IMR-90 (cell line): ENCODE measurements around the gene FRMPD3. TPM values are rescaled to one million over a fixed set of nuclear protein-coding genes. Genes with fewer than 3 reads are reported as not detected.

Source experiments
- ATAC-seq: fragments of 200-7000 bp; cut with Tn5 transposase; 2 replicates; pipeline ENCODE4 v1.9.1; 2020; ENCODE audit warnings: low read depth, mild to moderate bottlenecking, moderate library complexity
- BruUV-seq: library from RNA; stranded (reverse); fragments of 400-500 nt; replicated peaks from 2 replicates; lab custom pipeline; 2021; lab: Mats Ljungman, UMichigan
- CTCF ChIA-PET: fragments of 300-600 bp; formaldehyde crosslinking; extraction: SDS; loops from one replicate; lab custom pipeline; 2021; ENCODE audit warnings: antibody characterized with exemption; lab: Yijun Ruan, JAX
- POLR2A ChIA-PET: fragments of 300-600 bp; sonication (Branson Sonifier 250); formaldehyde crosslinking; loops from one replicate; lab custom pipeline; 2022; ENCODE audit warnings: antibody characterized with exemption; ENCODE audit not compliant: unreplicated experiment; lab: Charles Lee
- DNase-seq: peaks from one replicate; pipeline ENCODE4 v3.0.0; 2013
- H2AFZ ChIP-seq: replicated peaks from 2 replicates; pipeline ENCODE3; 2013; ENCODE audit warnings: low read length, mild to moderate bottlenecking; ENCODE audit not compliant: poor library complexity
- H2AK5ac ChIP-seq: 2 replicates; pipeline ENCODE4 v1.6.1; 2013; ENCODE audit warnings: low read depth, low read length, inconsistent platforms
- H2AK9ac ChIP-seq: replicated peaks from 2 replicates; pipeline ENCODE3; 2013; ENCODE audit warnings: mild to moderate bottlenecking, low read depth, low read length, moderate library complexity; ENCODE audit not compliant: poor library complexity
- H2BK120ac ChIP-seq: 2 replicates; pipeline ENCODE4 v1.6.1; 2013; ENCODE audit warnings: low read depth, low read length, inconsistent platforms
- H2BK15ac ChIP-seq: 3 replicates; pipeline ENCODE4 v1.6.1; 2013; ENCODE audit warnings: low read depth, low read length, inconsistent platforms
- H2BK20ac ChIP-seq: 2 replicates; pipeline ENCODE4 v1.6.1; 2013; ENCODE audit warnings: low read depth, mild to moderate bottlenecking, inconsistent platforms, low read length, moderate library complexity
- H2BK5ac ChIP-seq: 2 replicates; pipeline ENCODE4 v1.6.1; 2013; ENCODE audit warnings: mild to moderate bottlenecking, low read depth, low read length, inconsistent platforms; ENCODE audit not compliant: poor library complexity, severe bottlenecking
- H3K14ac ChIP-seq: replicated peaks from 2 replicates; pipeline ENCODE4 v1.6.1; 2013; ENCODE audit warnings: low read depth, low read length, inconsistent platforms
- H3K18ac ChIP-seq: 2 replicates; pipeline ENCODE4 v1.6.1; 2013; ENCODE audit warnings: low read depth, low read length, control low read depth
- H3K23ac ChIP-seq: 2 replicates; pipeline ENCODE4 v1.6.1; 2013; ENCODE audit warnings: low read depth, low read length, inconsistent platforms
- H3K27ac ChIP-seq: 2 replicates; pipeline ENCODE4 v1.5.1; 2013; ENCODE audit warnings: mild to moderate bottlenecking, control low read depth, low read length; ENCODE audit not compliant: insufficient read depth
- H3K27me3 ChIP-seq: 2 replicates; pipeline ENCODE4 v1.6.1; 2013; ENCODE audit warnings: low read length; ENCODE audit not compliant: control insufficient read depth, insufficient read depth
- H3K36me3 ChIP-seq: 2 replicates; pipeline ENCODE4 v1.6.1; 2013; ENCODE audit warnings: low read length, mixed read lengths; ENCODE audit not compliant: control insufficient read depth, insufficient read depth
- H3K4ac ChIP-seq: 2 replicates; pipeline ENCODE4 v1.6.1; 2013; ENCODE audit warnings: low read depth, low read length, inconsistent platforms
- H3K4me1 ChIP-seq: 2 replicates; pipeline ENCODE4 v1.6.1; 2013; ENCODE audit warnings: low read length, mixed read lengths; ENCODE audit not compliant: control insufficient read depth, insufficient read depth
- H3K4me2 ChIP-seq: 2 replicates; pipeline ENCODE4 v1.6.1; 2013; ENCODE audit warnings: low read depth, mild to moderate bottlenecking, control low read depth, low read length, moderate library complexity
- H3K4me3 ChIP-seq: 2 replicates; pipeline ENCODE4 v1.5.1; 2013; ENCODE audit warnings: low read depth, mild to moderate bottlenecking, control low read depth, low read length, moderate library complexity; ENCODE audit not compliant: insufficient read depth
- H3K56ac ChIP-seq: 2 replicates; pipeline ENCODE4 v1.6.1; 2013; ENCODE audit warnings: low read length, inconsistent platforms; ENCODE audit not compliant: insufficient read depth; ENCODE audit errors: extremely low read depth
- H3K79me1 ChIP-seq, 2 experiments: 2 replicates each; pipeline ENCODE4 v1.6.1; 2013; ENCODE audit warnings: low read length in 2 of 2, inconsistent platforms in 1 of 2, low read depth in 1 of 2
- H3K9ac ChIP-seq: 2 replicates; pipeline ENCODE4 v1.6.1; 2013; ENCODE audit warnings: low read depth, low read length, control low read depth
- H3K9me1 ChIP-seq: 2 replicates; pipeline ENCODE4 v1.6.1; 2013; ENCODE audit warnings: low read length, inconsistent platforms; ENCODE audit not compliant: insufficient read depth
- H3K9me3 ChIP-seq: 2 replicates; pipeline ENCODE4 v1.6.1; 2013; ENCODE audit warnings: low read length; ENCODE audit not compliant: control insufficient read depth, insufficient read depth
- H4K20me1 ChIP-seq: 2 replicates; pipeline ENCODE4 v1.6.1; 2013; ENCODE audit warnings: low read length, inconsistent platforms; ENCODE audit not compliant: insufficient read depth
- H4K5ac ChIP-seq: 2 replicates; pipeline ENCODE4 v1.6.1; 2013; ENCODE audit warnings: mild to moderate bottlenecking, low read depth, low read length, control low read depth
- H4K8ac ChIP-seq, 2 experiments: 2 replicates each; pipeline ENCODE4 v1.6.1; 2013; ENCODE audit warnings: low read depth in 2 of 2, low read length in 2 of 2, control low read depth in 1 of 2, inconsistent platforms in 1 of 2
- H4K91ac ChIP-seq: 2 replicates; pipeline ENCODE4 v1.6.1; 2013; ENCODE audit warnings: low read depth, low read length, inconsistent platforms; ENCODE audit not compliant: insufficient read depth
- MAFK ChIP-seq: IDR thresholded peaks from 2 replicates; pipeline ENCODE4 v1.6.1; 2012; ENCODE audit warnings: low read depth, low read length, improper control_type of control experiment
- NFE2L2 ChIP-seq: fragments of 150-350 bp; IDR thresholded peaks from 2 replicates; pipeline ENCODE4 v1.6.1; 2016; ENCODE audit warnings: low read depth, mild to moderate bottlenecking, low read length
- WGBS, 2 experiments: methylation state at CpG; one replicate each; pipeline versions ENCODE4 v1.1.5 to v1.1.7; 2013; ENCODE audit warnings: missing lambda C conversion rate in 2 of 2; ENCODE audit not compliant: insufficient read length in 1 of 2; ENCODE audit errors: extremely low coverage in 2 of 2; 5-methylcytosine and 5-hydroxymethylcytosine counted together
- dilution Hi-C: fragments of 300-500 bp; cut with HindIII; formaldehyde crosslinking; loops from one replicate; pipeline ENCODE4 v1.14.3; 2018; ENCODE audit warnings: low sequenced_read_pairs; ENCODE audit not compliant: unreplicated experiment
- in situ Hi-C: fragments of 300-500 bp; cut with MboI; formaldehyde crosslinking; loops from 3 replicates; pipeline ENCODE4 v1.14.3; 2019; ENCODE audit warnings: low sequenced_read_pairs, inconsistent platforms, mixed read lengths
- intact Hi-C: fragments of 100-400 bp; cut with micrococcal nuclease; formaldehyde crosslinking; loops from 2 replicates; pipeline ENCODE4 v1.10.0; 2022
- polyA plus RNA-seq, 3 experiments: library from polyadenylated mRNA; depleted of rRNA; stranded (reverse); fragments of >200 nt; gene quantifications; 2 replicates each; pipeline ENCODE4 v1.2.3, GENCODE V29; 2012; ENCODE audit warnings: low replicate concordance in 1 of 3
- total RNA-seq: library from RNA; depleted of rRNA; stranded (reverse); fragments of >200 nt; gene quantifications from 2 replicates; pipeline ENCODE4 v1.2.3, GENCODE V29; 2012
- TF ChIP-seq, protein P1 (sequence below): fragments of 150-350 bp; IDR thresholded peaks from 2 replicates; pipeline ENCODE4 v1.6.1; 2016; ENCODE audit warnings: low read depth, mild to moderate bottlenecking, low read length, moderate library complexity, borderline replicate concordance

The FRMPD3 gene
- total and polyA plus RNA-seq, 2 of the 4 experiments (the other 2 are of a cell fraction), result under 0.01 to 0.19 TPM

DNA sequence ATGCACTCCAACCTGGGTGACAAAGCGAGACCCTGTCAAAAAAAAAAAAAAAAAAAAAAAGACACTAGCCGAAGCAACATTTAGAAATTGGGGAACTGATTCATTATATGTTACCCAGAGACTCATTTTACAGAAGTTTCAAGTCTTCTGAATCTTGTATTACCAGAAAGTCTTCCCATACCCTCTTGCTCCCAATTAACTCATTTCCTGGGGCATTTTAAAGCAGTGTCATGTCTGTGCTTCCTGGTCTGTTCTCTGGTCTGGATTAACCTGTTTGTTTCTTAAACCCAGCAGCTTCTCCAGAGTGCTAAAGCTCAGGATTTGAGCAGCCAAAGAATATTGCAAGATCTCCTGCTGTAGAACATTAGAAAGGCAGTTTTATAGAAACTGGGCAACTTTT is 43.7 kb downstream of the FRMPD3 start:
- Histone ChIP-seq H2AK9ac (no peak overlapping the region), H2BK20ac (no peak overlapping the region), H3K27ac (no peak overlapping the region), H3K27me3 (peaks cover 33% of the 10 kb centered on the region), H2AK5ac (no peak overlapping the region), H3K4ac (no peak overlapping the region), H2BK120ac (no peak overlapping the region), H3K36me3 (no peaks in the 10 kb centered on the region), H4K5ac (no peak overlapping the region), H2AFZ (no peak overlapping the region), H2BK15ac (no peak overlapping the region), H3K9me1 (no peaks in the 10 kb centered on the region), H3K9ac (no peak overlapping the region), H3K79me1 (no peaks in the 10 kb centered on the region), H4K8ac (no peak overlapping the region), H3K14ac (no peak overlapping the region), H2BK5ac (no peak overlapping the region), H4K91ac (no peak overlapping the region), H3K9me3 (no peaks in the 10 kb centered on the region), H3K4me2 (no peak overlapping the region), H3K56ac (no peak overlapping the region), H3K18ac (no peak overlapping the region), H3K4me1 (no peaks in the 10 kb centered on the region), H3K4me3 (no peak overlapping the region), H4K20me1 (no peaks in the 10 kb centered on the region), H3K23ac (no peak overlapping the region)
- POLR2A ChIA-PET, result no interaction called here
- WGBS, 2 experiments, result no CpG with 5 or more reads among the region's 2 CpGs
- no peak for TF ChIP-seq NFE2L2
- TF ChIP-seq MAFK, result no peak
- TF ChIP-seq, protein P1, sequence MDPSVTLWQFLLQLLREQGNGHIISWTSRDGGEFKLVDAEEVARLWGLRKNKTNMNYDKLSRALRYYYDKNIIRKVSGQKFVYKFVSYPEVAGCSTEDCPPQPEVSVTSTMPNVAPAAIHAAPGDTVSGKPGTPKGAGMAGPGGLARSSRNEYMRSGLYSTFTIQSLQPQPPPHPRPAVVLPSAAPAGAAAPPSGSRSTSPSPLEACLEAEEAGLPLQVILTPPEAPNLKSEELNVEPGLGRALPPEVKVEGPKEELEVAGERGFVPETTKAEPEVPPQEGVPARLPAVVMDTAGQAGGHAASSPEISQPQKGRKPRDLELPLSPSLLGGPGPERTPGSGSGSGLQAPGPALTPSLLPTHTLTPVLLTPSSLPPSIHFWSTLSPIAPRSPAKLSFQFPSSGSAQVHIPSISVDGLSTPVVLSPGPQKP, result no peak
- DNase-seq, result no peak
- BruUV-seq, result no TSS peak
- dilution Hi-C loops, result no loop called here
- intact Hi-C loops, result no loop called here
- ATAC-seq, result no peak
- in situ Hi-C loops, result no loop called here
- CTCF ChIA-PET, result no interaction called here
